Measurements from ENCODE around the gene GSAP. TPM values are rescaled to one million over a fixed set of nuclear protein-coding genes. Genes with fewer than 3 reads are reported as not detected.

The GSAP gene
- total and polyA plus RNA-seq, 7 donors, result 1.3 to 4.2 (median 2.0) TPM

GRCh38 chr7:77313876-77314480, 102.2 kb downstream of the GSAP start:
- ATAC-seq, result peak in 1 of 4 donors; percentile 27
- peaks cover 0 to 11% of the 10 kb centered on the region in 2 donors for H3K36me3 ChIP-seq (ENCODE audit: insufficient read depth in 1 of 2, low read depth in 1 of 2)
- no peak for TF ChIP-seq CTCF (IDR thresholded peaks at IDR 0.05)
- DNase-seq, result no peak
- H3K27me3 ChIP-seq (ENCODE audit: insufficient read depth in 3 of 3, low read length in 2 of 3), result no peaks in the 10 kb centered on the region
- WGBS, 3 donors, result 46 to 61% (median 48%) methylated on average over 5 of the region's 5 CpGs
- H3K27ac ChIP-seq, result no peak overlapping the region
- no peaks in the 10 kb centered on the region for H3K9me3 ChIP-seq
- peaks cover 4% of the 10 kb centered on the region for H3K4me1 ChIP-seq
- intact Hi-C loops (cut with DNase I), result no loop called here
- H3K4me3 ChIP-seq, result no peak overlapping the region

- WGBS, 3 donors, result 28 to 48% (median 33%) methylated on average over 2 of the region's 2 CpGs
- DNase-seq (no peak), ATAC-seq (no peak)
- no peak overlapping the region for H3K4me3 ChIP-seq
- H3K4me1 ChIP-seq, result peaks cover 4% of the 10 kb centered on the region
- H3K36me3 ChIP-seq (ENCODE audit: insufficient read depth in 1 of 2, low read depth in 1 of 2), result peaks cover 0 to 11% of the 10 kb centered on the region in 2 donors
- intact Hi-C loops (cut with DNase I), result no loop called here
- no peaks in the 10 kb centered on the region for H3K27me3 ChIP-seq (ENCODE audit: insufficient read depth in 3 of 3, low read length in 2 of 3)
- no peak for TF ChIP-seq CTCF (IDR thresholded peaks at IDR 0.05)
- H3K27ac ChIP-seq, result no peak overlapping the region
- H3K9me3 ChIP-seq, result no peaks in the 10 kb centered on the region
These were observed 103.1 kb downstream of the GSAP start for GRCh38 chr7:77313085-77313484.

GRCh38 chr7:77310982-77311381, 105.2 kb downstream of the GSAP start:
- TF ChIP-seq CTCF (IDR thresholded peaks at IDR 0.05), result no peak
- Histone ChIP-seq H3K9me3 (no peaks in the 10 kb centered on the region), H3K4me3 (no peak overlapping the region), H3K27ac (no peak overlapping the region), H3K4me1 (peaks cover 4% of the 10 kb centered on the region), H3K27me3 (ENCODE audit: insufficient read depth in 3 of 3, low read length in 2 of 3) (no peaks in the 10 kb centered on the region), H3K36me3 (ENCODE audit: insufficient read depth in 1 of 2, low read depth in 1 of 2) (peaks cover 0 to 7% of the 10 kb centered on the region in 2 donors)
- intact Hi-C loops (cut with DNase I), result no loop called here
- ATAC-seq, result no peak
- WGBS, 3 donors, result 66 to 80% (median 72%) methylated on average over 5 of the region's 5 CpGs
- no peak for DNase-seq

GRCh38 chr7:77309714-77310220, 106.4 kb downstream of the GSAP start:
- H3K9me3 ChIP-seq, result no peaks in the 10 kb centered on the region
- intact Hi-C loops (cut with DNase I), result no loop called here
- H3K27ac ChIP-seq, result no peak overlapping the region
- WGBS, 3 donors, result 39 to 48% (median 45%) methylated on average over 1 of the region's 1 CpG
- peaks cover 0 to 7% of the 10 kb centered on the region in 2 donors for H3K36me3 ChIP-seq (ENCODE audit: insufficient read depth in 1 of 2, low read depth in 1 of 2)
- ATAC-seq (no peak), DNase-seq (no peak)
- no peaks in the 10 kb centered on the region for H3K27me3 ChIP-seq (ENCODE audit: insufficient read depth in 3 of 3, low read length in 2 of 3)
- no peak for TF ChIP-seq CTCF (IDR thresholded peaks at IDR 0.05)
- H3K4me3 ChIP-seq, result no peak overlapping the region
- peaks cover 4% of the 10 kb centered on the region for H3K4me1 ChIP-seq

GRCh38 chr7:77308792-77309191, 107.4 kb downstream of the GSAP start:
- ATAC-seq (peak in 3 of 4 donors; percentile 25 to 49 (median 30)), DNase-seq (no peak)
- Histone ChIP-seq H3K4me1 (peaks cover 4% of the 10 kb centered on the region), H3K9me3 (no peaks in the 10 kb centered on the region), H3K27ac (no peak overlapping the region), H3K4me3 (no peak overlapping the region), H3K27me3 (ENCODE audit: insufficient read depth in 3 of 3, low read length in 2 of 3) (no peaks in the 10 kb centered on the region), H3K36me3 (ENCODE audit: insufficient read depth in 1 of 2, low read depth in 1 of 2) (peaks cover 0 to 7% of the 10 kb centered on the region in 2 donors)
- intact Hi-C loops (cut with DNase I), result no loop called here
- WGBS, 3 donors, result 28 to 39% (median 34%) methylated on average over 4 of the region's 4 CpGs
- TF ChIP-seq CTCF (IDR thresholded peaks at IDR 0.05), result no peak
